ENCODE data around the gene BROX.

Gene BROX

GRCh38 chr1:222716393-222716792, 4.0 kb downstream of the BROX start:
- H3K4me3 ChIP-seq (ENCODE audit: low read depth, low read length): no peak overlapping the region
- no peak overlapping the region for H3K27ac ChIP-seq (ENCODE audit: extremely low read depth, low read depth, low read length)
- no peaks in the 10 kb centered on the region for H3K9me3 ChIP-seq (ENCODE audit: control insufficient read depth, insufficient read depth, low read depth, low read length)
- no peak for TF ChIP-seq ZNF621 (tag by site-specific recombination; IDR thresholded peaks at IDR 0.05)
- POLR2A ChIA-PET: interaction anchor here (0.9 kb wide), 1 partner anchor 38 kb away, joined by 3 read pairs; no protein-coding TSS in a partner anchor
- peaks cover 44 to 55% of the 10 kb centered on the region in 2 experiments for H3K36me3 ChIP-seq (ENCODE audit: control insufficient read depth in 2 of 2, insufficient read depth in 1 of 2, low read length in 2 of 2)
- H3K4me1 ChIP-seq (ENCODE audit: control insufficient read depth, insufficient read depth, low read length): no peaks in the 10 kb centered on the region
- CTCF ChIA-PET: no interaction called here

GRCh38 chr1:222728746-222729145, 16.4 kb downstream of the BROX start:
- no peaks in the 10 kb centered on the region for H3K9me3 ChIP-seq (ENCODE audit: control insufficient read depth, insufficient read depth, low read depth, low read length)
- no peak overlapping the region for H3K27ac ChIP-seq (ENCODE audit: extremely low read depth, low read depth, low read length)
- H3K4me3 ChIP-seq (ENCODE audit: low read depth, low read length): no peak overlapping the region
- peaks cover 67 to 90% of the 10 kb centered on the region in 2 experiments for H3K36me3 ChIP-seq (ENCODE audit: control insufficient read depth in 2 of 2, insufficient read depth in 1 of 2, low read length in 2 of 2)
- POLR2A ChIA-PET: interaction anchor here (0.6 kb wide), 1 partner anchor 507 kb away, joined by 3 read pairs; no protein-coding TSS in a partner anchor
- no peaks in the 10 kb centered on the region for H3K4me1 ChIP-seq (ENCODE audit: control insufficient read depth, insufficient read depth, low read length)
- TF ChIP-seq ZNF302 (tag by site-specific recombination; IDR thresholded peaks at IDR 0.05; ENCODE audit: low read depth) (no peak), ATF2 (tag by site-specific recombination; IDR thresholded peaks at IDR 0.05; ENCODE audit: low read depth) (no peak), REST (tag by site-specific recombination; IDR thresholded peaks at IDR 0.05) (no peak), ZNF341 (tag by site-specific recombination; IDR thresholded peaks at IDR 0.05; ENCODE audit: low read depth) (no peak), ZNF23 (tag by site-specific recombination; IDR thresholded peaks at IDR 0.05; ENCODE audit: borderline replicate concordance) (no peak), ZNF423 (tag by site-specific recombination; IDR thresholded peaks at IDR 0.05) (no peak), ZNF585B (tag by site-specific recombination; IDR thresholded peaks at IDR 0.05) (no peak), ZNF157 (tag by site-specific recombination; IDR thresholded peaks at IDR 0.05) (no peak), ZSCAN18 (tag by site-specific recombination; IDR thresholded peaks at IDR 0.05) (no peak), ZNF394 (tag by site-specific recombination; IDR thresholded peaks at IDR 0.05; ENCODE audit: borderline replicate concordance) (no peak), PRDM2 (tag by site-specific recombination; IDR thresholded peaks at IDR 0.05; ENCODE audit: borderline replicate concordance) (no peak), ZNF660 (tag by site-specific recombination; IDR thresholded peaks at IDR 0.05) (no peak), ZNF175 (tag by site-specific recombination; IDR thresholded peaks at IDR 0.05) (no peak), ZNF76 (tag by site-specific recombination; IDR thresholded peaks at IDR 0.05; ENCODE audit: borderline replicate concordance, low read depth) (no peak), ZNF513 (tag by site-specific recombination; IDR thresholded peaks at IDR 0.05) (no peak), ZBTB1 (tag by site-specific recombination; IDR thresholded peaks at IDR 0.05) (no peak), KLF9 (tag by site-specific recombination; IDR thresholded peaks at IDR 0.05; ENCODE audit: low read depth) (no peak), KLF8 (tag by site-specific recombination; IDR thresholded peaks at IDR 0.05) (no peak), ZNF248 (tag by site-specific recombination; IDR thresholded peaks at IDR 0.05) (no peak)
- CTCF ChIA-PET: interaction anchor here (1.5 kb wide), 1 partner anchor 8 kb away, joined by 5 read pairs; the partner anchor contains the start of gene FAM177B

Data from HEK293 (cell line).